Activated naive CD4-positive, alpha-beta T cell treated with Interleukin-2 at 50 U/mL for 16 hours (primary cell): ENCODE data around the gene ACSF3.
A peak's percentile ranks its signal among the peaks of the same experiment; 100 is the strongest.

Experiments used
- DNase-seq: peaks from one replicate; pipeline ENCODE4 v3.0.0-alpha.2; 2020

ACSF3 gene

GRCh38 chr16:89192956-89193575, 99.4 kb downstream of the ACSF3 start:
- peak; percentile 36 for DNase-seq

GRCh38 chr16:89193576-89194293, 100.1 kb downstream of the ACSF3 start:
- no peak for DNase-seq

- no peak for DNase-seq
These were observed 101.0 kb downstream of the ACSF3 start for GRCh38 chr16:89194340-89195311.

- DNase-seq, result no peak
These were observed 102.0 kb downstream of the ACSF3 start for GRCh38 chr16:89195521-89196171.

- no peak for DNase-seq
These were observed 103.5 kb downstream of the ACSF3 start for GRCh38 chr16:89197033-89197632.

- no peak for DNase-seq
These were observed 104.2 kb downstream of the ACSF3 start for GRCh38 chr16:89197633-89198416.

- no peak for DNase-seq
These were observed 105.0 kb downstream of the ACSF3 start for GRCh38 chr16:89198417-89199240.

- no peak for DNase-seq
These were observed 105.8 kb downstream of the ACSF3 start for GRCh38 chr16:89199241-89200123.

- DNase-seq, result peak; percentile 29
These were observed 106.6 kb downstream of the ACSF3 start, which contains the start of gene SLC22A31 for GRCh38 chr16:89200124-89200849. SLC22A31 (minus strand) TSS chr16:89200537; CDS start chr16:89200501, 36 bp downstream.

GRCh38 chr16:89200850-89201411, 107.3 kb downstream of the ACSF3 start:
- DNase-seq, result no peak

- peak; percentile 74 for DNase-seq
These were observed 108.1 kb downstream of the ACSF3 start for GRCh38 chr16:89201439-89202377.

- no peak for DNase-seq
These were observed 109.0 kb downstream of the ACSF3 start for GRCh38 chr16:89202422-89203215.
